Type B pancreatic cell (in vitro differentiated cells): ENCODE measurements around the gene TIMM22. TPM values are rescaled to one million over a fixed set of nuclear protein-coding genes. Genes with fewer than 3 reads are reported as not detected.
"Not testable (repeated sequence)": the region's sequence is repeated elsewhere in the genome, so short reads cannot be mapped to it uniquely, and the experiment has no call there.

Source experiments
- DNase-seq: peaks from one replicate; pipeline ENCODE4 v3.0.0; 2021; ENCODE audit warnings: mixed read lengths; ENCODE audit not compliant: unreplicated experiment; ENCODE audit errors: extremely low spot score
- H3K27ac Mint-ChIP-seq: 2 replicates; pipeline ENCODE4 v1.8.0; 2021; ENCODE audit warnings: mild to moderate bottlenecking, mixed read lengths
- H3K27me3 Mint-ChIP-seq: 2 replicates; pipeline ENCODE4 v1.8.0; 2021; ENCODE audit warnings: mixed read lengths
- H3K36me3 Mint-ChIP-seq: 2 replicates; pipeline ENCODE4 v1.8.0; 2021; ENCODE audit warnings: mixed read lengths
- H3K4me1 Mint-ChIP-seq: one replicate; pipeline ENCODE4 v1.8.0; 2021; ENCODE audit warnings: mixed read lengths; ENCODE audit not compliant: unreplicated experiment
- H3K4me3 Mint-ChIP-seq: 2 replicates; pipeline ENCODE4 v1.8.0; 2021; ENCODE audit warnings: mild to moderate bottlenecking, mixed read lengths
- H3K9me3 Mint-ChIP-seq: 2 replicates; pipeline ENCODE4 v1.8.0; 2021; ENCODE audit warnings: mixed read lengths
- CTCF ChIP-seq: fragments of 200-600 bp; sonication (generic); conservative IDR thresholded peaks from 2 replicates; pipeline ENCODE4 v1.5.0; 2021; ENCODE audit warnings: antibody characterized with exemption, mild to moderate bottlenecking
- total RNA-seq: library from RNA; stranded (reverse); gene quantifications from 2 replicates; pipeline ENCODE4 v1.2.1, GENCODE V29; 2021; ENCODE audit warnings: low replicate concordance

The TIMM22 gene
- total RNA-seq, 1 donor from 2014 or later: 20.1 TPM

DNA sequence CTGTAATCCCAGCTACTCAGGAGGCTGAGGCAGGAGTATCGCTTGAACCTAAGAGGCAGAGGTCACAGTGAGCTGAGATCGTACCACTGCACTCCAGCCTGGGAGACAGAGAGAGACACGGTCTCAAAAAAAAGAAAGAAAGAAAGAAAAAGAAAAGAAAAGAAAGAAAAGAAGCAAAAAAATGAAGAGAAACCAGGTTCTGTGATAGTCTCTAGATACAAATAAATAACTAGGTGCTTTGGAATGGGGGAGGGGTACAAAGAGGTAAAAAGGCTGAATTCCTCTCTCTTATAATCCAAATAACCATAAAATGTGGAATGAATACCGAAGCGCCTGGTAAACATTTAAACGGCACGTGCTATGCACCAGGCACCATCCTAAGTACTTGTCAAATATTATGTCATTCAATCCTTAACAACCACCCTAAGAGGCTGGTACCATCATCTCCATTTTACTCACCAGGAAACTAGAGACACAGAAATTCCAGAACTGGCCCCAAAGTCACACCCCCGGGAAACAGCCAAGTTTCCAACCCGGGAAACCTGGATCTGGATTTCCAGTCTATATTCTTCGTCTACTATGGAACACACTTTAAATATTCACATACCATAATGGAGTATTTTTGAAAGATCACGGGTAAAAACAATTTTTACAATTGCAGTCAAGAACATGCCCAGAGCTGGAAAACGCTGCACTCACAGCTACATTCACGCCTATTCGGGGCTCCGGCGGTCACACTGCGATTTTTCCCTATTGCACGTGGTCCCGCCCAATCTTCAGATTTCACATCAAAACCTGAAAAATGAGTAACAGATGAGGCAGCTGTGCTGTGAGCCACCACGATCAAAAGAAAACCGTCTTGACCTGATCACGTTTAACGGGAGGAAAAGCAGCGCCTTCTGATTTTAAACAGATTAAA, 27.9 kb upstream of the TIMM22 start:
- Mint-ChIP-seq H3K4me1 (peaks cover 60% of the 10 kb centered on the region), H3K27me3 (no peaks in the 10 kb centered on the region), H3K36me3 (peaks cover 10% of the 10 kb centered on the region), H3K27ac (peak overlapping the region; percentile 89), H3K9me3 (no peaks in the 10 kb centered on the region), H3K4me3 (peak overlapping the region; percentile 82)
- TF ChIP-seq CTCF: no peak
- no peak for DNase-seq

DNA sequence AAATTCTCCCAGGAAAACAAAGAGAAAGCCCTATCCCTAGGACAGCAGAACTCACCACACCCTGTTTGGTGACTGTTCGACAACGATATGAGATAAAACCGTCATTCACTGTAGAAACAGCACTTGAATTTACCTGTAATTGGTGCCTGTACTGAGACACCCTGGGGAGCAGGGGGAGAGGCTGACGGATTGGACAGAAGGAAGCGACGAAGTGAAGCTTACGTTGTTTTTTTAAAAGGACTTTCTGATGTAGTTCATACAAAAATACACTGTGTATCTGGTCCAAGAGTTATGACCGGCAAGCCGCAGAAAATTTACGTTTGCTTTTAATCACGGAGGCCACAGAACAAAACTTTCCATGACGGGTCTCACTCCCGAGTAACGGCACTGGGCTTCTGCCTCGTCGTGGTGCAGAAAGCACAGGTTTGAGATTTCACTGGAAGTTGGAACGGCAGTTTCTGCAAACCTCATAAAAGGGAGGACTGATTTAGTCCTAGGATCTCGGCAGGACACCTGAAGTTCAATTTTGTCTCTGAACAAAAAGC, 27.0 kb upstream of the TIMM22 start:
- Mint-ChIP-seq H3K27me3 (no peaks in the 10 kb centered on the region), H3K36me3 (peaks cover 13% of the 10 kb centered on the region), H3K4me3 (peak overlapping the region; percentile 82), H3K27ac (peak overlapping the region; percentile 89), H3K4me1 (peaks cover 55% of the 10 kb centered on the region), H3K9me3 (no peaks in the 10 kb centered on the region)
- TF ChIP-seq CTCF: no peak
- DNase-seq: no peak

DNA sequence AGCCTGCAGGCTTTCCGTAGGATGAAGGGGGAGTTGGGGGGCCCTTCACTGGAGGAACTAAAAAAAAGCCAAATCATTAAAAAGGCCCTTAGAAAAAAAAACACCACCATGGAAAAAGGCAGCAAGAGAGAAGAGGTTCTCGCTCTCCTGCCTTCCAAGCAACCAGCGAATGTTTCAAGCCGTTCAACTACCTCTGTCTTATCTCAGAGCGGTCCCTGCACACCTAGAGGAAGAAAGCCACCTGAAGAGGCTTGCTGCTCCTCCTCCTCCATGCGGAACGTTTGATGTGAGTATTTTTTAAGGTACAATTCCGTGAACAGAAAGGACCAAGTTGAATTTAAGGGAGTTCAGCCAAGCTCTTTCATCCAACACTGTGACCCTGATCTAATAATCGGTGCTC, 26.6 kb upstream of the TIMM22 start:
- Mint-ChIP-seq H3K27me3 (no peaks in the 10 kb centered on the region), H3K4me1 (peaks cover 55% of the 10 kb centered on the region), H3K36me3 (peaks cover 13% of the 10 kb centered on the region), H3K27ac (peak overlapping the region; percentile 89), H3K4me3 (peak overlapping the region; percentile 82), H3K9me3 (no peaks in the 10 kb centered on the region)
- no peak for TF ChIP-seq CTCF
- no peak for DNase-seq

GRCh38 chr17:971861-972260, 25.1 kb upstream of the TIMM22 start:
- Mint-ChIP-seq H3K4me1 (peaks cover 64% of the 10 kb centered on the region), H3K36me3 (peaks cover 19% of the 10 kb centered on the region)
- H3K9me3 Mint-ChIP-seq, H3K27ac Mint-ChIP-seq, DNase-seq, H3K4me3 Mint-ChIP-seq, H3K27me3 Mint-ChIP-seq: not testable (repeated sequence)

DNA sequence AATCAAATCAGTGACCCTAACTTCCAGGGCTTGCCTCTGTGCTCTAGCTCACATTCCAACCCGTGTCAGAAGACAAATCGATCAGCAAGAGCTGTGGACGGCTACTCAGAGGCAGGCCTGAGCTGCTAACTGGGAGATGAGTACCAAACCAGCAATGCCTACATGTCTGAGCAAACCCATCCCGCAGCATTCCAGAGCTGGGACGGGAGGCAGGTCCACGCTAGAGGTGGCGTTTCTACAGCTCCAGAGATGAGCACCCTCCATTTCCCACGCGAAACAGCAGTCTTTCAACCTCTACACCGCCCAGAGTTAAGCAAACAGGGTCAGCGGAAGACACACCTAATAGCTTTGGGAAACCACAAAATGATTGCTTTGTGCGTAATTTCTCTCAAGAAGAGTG, 23.9 kb upstream of the TIMM22 start:
- H3K27ac Mint-ChIP-seq: peak overlapping the region; percentile 97
- peaks cover 16% of the 10 kb centered on the region for H3K36me3 Mint-ChIP-seq
- H3K27me3 Mint-ChIP-seq: no peaks in the 10 kb centered on the region
- H3K9me3 Mint-ChIP-seq: no peaks in the 10 kb centered on the region
- no peak for TF ChIP-seq CTCF
- H3K4me3 Mint-ChIP-seq: peak overlapping the region; percentile 79
- peaks cover 66% of the 10 kb centered on the region for H3K4me1 Mint-ChIP-seq
- DNase-seq: no peak

GRCh38 chr17:974778-975177, 22.2 kb upstream of the TIMM22 start:
- H3K27ac Mint-ChIP-seq: peak overlapping the region; percentile 89
- peaks cover 16% of the 10 kb centered on the region for H3K36me3 Mint-ChIP-seq
- DNase-seq, H3K9me3 Mint-ChIP-seq, H3K27me3 Mint-ChIP-seq: not testable (repeated sequence)
- peak overlapping the region; percentile 65 for H3K4me3 Mint-ChIP-seq
- peaks cover 53% of the 10 kb centered on the region for H3K4me1 Mint-ChIP-seq
